ENCODE measurements around the gene TEDDM1. TPM values are rescaled to one million over a fixed set of nuclear protein-coding genes. Genes with fewer than 3 reads are reported as not detected.

Gene TEDDM1
- total and polyA plus RNA-seq, 2 of the 13 experiments (the other 11 are each of a cell fraction or from before 2014, with no cell fraction given), result not detected

DNA sequence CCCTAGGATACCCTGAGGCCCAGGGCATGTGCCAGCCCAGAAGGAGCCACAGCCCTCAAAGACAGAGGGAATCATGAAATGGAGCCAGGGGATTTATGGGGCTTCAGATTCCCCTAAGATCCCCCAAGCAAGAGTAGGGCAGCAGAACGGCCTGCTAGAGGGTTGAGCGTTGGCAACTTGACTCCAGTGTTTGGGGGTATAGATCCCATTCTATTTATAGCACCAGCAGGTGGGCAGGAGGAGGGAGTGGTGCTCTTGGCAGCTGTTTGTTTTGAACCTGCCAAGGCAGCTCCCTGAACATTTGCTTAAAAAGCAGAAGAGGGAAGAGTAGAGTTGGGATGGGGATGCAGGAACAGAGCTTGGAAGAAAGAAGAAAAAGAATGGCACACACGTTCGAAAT, 42.6 kb downstream of the TEDDM1 start:
- Histone ChIP-seq H3K36me3 (replicated peaks in 1 of 2; ENCODE audit: control insufficient read depth in 1 of 2, insufficient read depth in 2 of 2, low read length in 2 of 2) (no peaks in the 10 kb centered on the region), H3K4me1 (ENCODE audit: insufficient read depth, low read length) (peaks cover 18% of the 10 kb centered on the region), H3K27me3 (ENCODE audit: control insufficient read depth in 1 of 2, insufficient read depth in 2 of 2, low read length in 2 of 2) (peaks cover 0 to 3% of the 10 kb centered on the region in 2 experiments; a peak in 2 of 5 replicates), H3K79me2 (ENCODE audit: insufficient read depth, low read length) (no peaks in the 10 kb centered on the region), H3K4me2 (ENCODE audit: low read depth, low read length) (no peak overlapping the region), H2AFZ (ENCODE audit: low read length) (no peak overlapping the region), H3K9ac (ENCODE audit: insufficient read depth, low read depth, low read length) (no peak overlapping the region), H3K9me3 (ENCODE audit: low read length) (no peaks in the 10 kb centered on the region), H3K4me3 (replicated peaks in 1 of 3; ENCODE audit: insufficient read depth in 1 of 3, low read depth in 2 of 3, low read length in 3 of 3) (no peak overlapping the region), H3K27ac (ENCODE audit: extremely low read length, insufficient read depth, low read length) (no peak overlapping the region), H4K20me1 (ENCODE audit: insufficient read depth, low read length) (no peaks in the 10 kb centered on the region)
- ATAC-seq (no peak), DNase-seq (ENCODE audit: low spot score) (no peak), FAIRE-seq (no peak)
- in situ Hi-C loops (cut with HindIII; ENCODE audit: extremely low pct_ligation_motif_present, low pct_unique_long_range_greater_than_20kb) (no loop called here), intact Hi-C loops (cut with micrococcal nuclease; ENCODE audit: unreplicated experiment) (no loop called here)
- no peak for TF ChIP-seq ARNT2 (CRISPR knock-in tag; IDR thresholded peaks at IDR 0.05; ENCODE audit: low read depth)
- no peak for TF ChIP-seq PRMT3 (CRISPR knock-in tag; IDR thresholded peaks at IDR 0.05; ENCODE audit: borderline replicate concordance, low read depth)
- no peak for TF ChIP-seq MIXL1 (CRISPR knock-in tag; IDR thresholded peaks at IDR 0.05)
- TF ChIP-seq ZNF703 (CRISPR knock-in tag; IDR thresholded peaks at IDR 0.05; ENCODE audit: borderline replicate concordance), result no peak
- TF ChIP-seq, protein P1, sequence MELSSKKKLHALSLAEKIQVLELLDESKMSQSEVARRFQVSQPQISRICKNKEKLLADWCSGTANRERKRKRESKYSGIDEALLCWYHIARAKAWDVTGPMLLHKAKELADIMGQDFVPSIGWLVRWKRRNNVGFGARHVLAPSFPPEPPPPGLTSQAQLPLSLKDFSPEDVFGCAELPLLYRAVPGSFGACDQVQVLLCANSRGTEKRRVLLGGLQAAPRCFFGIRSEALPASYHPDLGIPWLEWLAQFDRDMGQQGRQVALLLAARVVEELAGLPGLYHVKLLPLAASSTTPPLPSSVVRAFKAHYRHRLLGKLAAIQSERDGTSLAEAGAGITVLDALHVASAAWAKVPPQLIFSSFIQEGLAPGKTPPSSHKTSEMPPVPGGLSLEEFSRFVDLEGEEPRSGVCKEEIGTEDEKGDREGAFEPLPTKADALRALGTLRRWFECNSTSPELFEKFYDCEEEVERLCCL (CRISPR knock-in tag; IDR thresholded peaks at IDR 0.05; ENCODE audit: borderline replicate concordance), result no peak
- no peak for TF ChIP-seq SOX6 (IDR thresholded peaks at IDR 0.05)
- no peak for TF ChIP-seq SOX6 (CRISPR knock-in tag; IDR thresholded peaks at IDR 0.05)
- no peak for TF ChIP-seq ATF1 (CRISPR knock-in tag; IDR thresholded peaks at IDR 0.05)
- no peak for TF ChIP-seq PCBP2 (optimal IDR thresholded peaks at IDR 0.05; ENCODE audit: low read depth, low read length, poor library complexity, severe bottlenecking)
- TF ChIP-seq NR2F6 (IDR thresholded peaks at IDR 0.05), result no peak
- TF ChIP-seq NR2F6 (CRISPR knock-in tag; IDR thresholded peaks at IDR 0.05), result no peak
- no peak for TF ChIP-seq KDM2A (CRISPR knock-in tag; IDR thresholded peaks at IDR 0.05; ENCODE audit: borderline replicate concordance, low read depth)
- TF ChIP-seq, protein P2, sequence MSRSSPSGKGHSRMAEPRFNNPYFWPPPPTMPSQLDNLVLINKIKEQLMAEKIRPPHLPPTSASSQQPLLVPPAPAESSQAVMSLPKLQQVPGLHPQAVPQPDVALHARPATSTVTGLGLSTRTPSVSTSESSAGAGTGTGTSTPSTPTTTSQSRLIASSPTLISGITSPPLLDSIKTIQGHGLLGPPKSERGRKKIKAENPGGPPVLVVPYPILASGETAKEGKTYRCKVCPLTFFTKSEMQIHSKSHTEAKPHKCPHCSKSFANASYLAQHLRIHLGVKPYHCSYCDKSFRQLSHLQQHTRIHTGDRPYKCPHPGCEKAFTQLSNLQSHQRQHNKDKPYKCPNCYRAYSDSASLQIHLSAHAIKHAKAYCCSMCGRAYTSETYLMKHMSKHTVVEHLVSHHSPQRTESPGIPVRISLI (CRISPR knock-in tag; IDR thresholded peaks at IDR 0.05; ENCODE audit: borderline replicate concordance), result no peak
- no peak for TF ChIP-seq ONECUT2 (CRISPR knock-in tag; IDR thresholded peaks at IDR 0.05)
- no peak for TF ChIP-seq ZNF264 (CRISPR knock-in tag; IDR thresholded peaks at IDR 0.05)
- TF ChIP-seq TBX3 (IDR thresholded peaks at IDR 0.05; ENCODE audit: borderline replicate concordance), result no peak
- POLR2A ChIA-PET, result interaction anchor here (1.1 kb wide), 1 partner anchor 34 kb away, joined by 3 read pairs; the partner anchor contains the start of gene GLUL
- CTCF ChIA-PET (ENCODE audit: low intra/inter-chr PET ratio, low total read pairs), result no interaction called here
- 40% methylated on average over 4 of the region's 4 CpGs for WGBS (ENCODE audit: low lambda C conversion rate)
- no TSS peak for BruUV-seq (replicated peaks)
